ENCODE measurements around the gene GRHL1. TPM values are rescaled to one million over a fixed set of nuclear protein-coding genes. Genes with fewer than 3 reads are reported as not detected.

The GRHL1 gene
- total and polyA plus RNA-seq, 2 of the 8 experiments (the other 6 are each of a cell fraction or from before 2014, with no cell fraction given) = 1.3 to 3.6 TPM

DNA sequence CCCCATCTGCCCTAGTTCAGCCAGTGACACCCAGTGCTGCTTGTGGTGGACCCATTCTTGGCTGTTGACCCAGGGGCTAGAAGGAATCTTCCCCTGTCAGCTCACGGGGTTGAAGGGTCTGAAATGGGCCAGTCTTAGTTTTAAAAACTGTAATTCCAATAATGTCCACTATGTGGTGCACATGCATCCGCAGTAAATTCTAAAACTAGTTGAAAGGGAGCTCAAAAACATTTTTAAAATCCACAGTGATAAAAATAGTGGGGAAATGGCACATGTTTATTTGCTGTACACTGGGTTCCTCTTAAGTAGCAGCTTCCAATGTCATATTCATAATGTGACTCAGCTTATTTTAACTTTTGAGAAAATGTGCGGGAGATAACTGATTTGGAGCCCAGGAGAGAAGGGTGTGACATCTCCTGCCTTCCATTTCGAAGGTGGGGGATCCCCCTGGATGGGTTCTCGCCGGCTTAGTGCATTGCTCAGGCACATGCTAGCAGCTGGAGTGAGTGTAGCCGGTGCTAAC, 32.8 kb downstream of the GRHL1 start (continued):
- TF ChIP-seq, protein P1, sequence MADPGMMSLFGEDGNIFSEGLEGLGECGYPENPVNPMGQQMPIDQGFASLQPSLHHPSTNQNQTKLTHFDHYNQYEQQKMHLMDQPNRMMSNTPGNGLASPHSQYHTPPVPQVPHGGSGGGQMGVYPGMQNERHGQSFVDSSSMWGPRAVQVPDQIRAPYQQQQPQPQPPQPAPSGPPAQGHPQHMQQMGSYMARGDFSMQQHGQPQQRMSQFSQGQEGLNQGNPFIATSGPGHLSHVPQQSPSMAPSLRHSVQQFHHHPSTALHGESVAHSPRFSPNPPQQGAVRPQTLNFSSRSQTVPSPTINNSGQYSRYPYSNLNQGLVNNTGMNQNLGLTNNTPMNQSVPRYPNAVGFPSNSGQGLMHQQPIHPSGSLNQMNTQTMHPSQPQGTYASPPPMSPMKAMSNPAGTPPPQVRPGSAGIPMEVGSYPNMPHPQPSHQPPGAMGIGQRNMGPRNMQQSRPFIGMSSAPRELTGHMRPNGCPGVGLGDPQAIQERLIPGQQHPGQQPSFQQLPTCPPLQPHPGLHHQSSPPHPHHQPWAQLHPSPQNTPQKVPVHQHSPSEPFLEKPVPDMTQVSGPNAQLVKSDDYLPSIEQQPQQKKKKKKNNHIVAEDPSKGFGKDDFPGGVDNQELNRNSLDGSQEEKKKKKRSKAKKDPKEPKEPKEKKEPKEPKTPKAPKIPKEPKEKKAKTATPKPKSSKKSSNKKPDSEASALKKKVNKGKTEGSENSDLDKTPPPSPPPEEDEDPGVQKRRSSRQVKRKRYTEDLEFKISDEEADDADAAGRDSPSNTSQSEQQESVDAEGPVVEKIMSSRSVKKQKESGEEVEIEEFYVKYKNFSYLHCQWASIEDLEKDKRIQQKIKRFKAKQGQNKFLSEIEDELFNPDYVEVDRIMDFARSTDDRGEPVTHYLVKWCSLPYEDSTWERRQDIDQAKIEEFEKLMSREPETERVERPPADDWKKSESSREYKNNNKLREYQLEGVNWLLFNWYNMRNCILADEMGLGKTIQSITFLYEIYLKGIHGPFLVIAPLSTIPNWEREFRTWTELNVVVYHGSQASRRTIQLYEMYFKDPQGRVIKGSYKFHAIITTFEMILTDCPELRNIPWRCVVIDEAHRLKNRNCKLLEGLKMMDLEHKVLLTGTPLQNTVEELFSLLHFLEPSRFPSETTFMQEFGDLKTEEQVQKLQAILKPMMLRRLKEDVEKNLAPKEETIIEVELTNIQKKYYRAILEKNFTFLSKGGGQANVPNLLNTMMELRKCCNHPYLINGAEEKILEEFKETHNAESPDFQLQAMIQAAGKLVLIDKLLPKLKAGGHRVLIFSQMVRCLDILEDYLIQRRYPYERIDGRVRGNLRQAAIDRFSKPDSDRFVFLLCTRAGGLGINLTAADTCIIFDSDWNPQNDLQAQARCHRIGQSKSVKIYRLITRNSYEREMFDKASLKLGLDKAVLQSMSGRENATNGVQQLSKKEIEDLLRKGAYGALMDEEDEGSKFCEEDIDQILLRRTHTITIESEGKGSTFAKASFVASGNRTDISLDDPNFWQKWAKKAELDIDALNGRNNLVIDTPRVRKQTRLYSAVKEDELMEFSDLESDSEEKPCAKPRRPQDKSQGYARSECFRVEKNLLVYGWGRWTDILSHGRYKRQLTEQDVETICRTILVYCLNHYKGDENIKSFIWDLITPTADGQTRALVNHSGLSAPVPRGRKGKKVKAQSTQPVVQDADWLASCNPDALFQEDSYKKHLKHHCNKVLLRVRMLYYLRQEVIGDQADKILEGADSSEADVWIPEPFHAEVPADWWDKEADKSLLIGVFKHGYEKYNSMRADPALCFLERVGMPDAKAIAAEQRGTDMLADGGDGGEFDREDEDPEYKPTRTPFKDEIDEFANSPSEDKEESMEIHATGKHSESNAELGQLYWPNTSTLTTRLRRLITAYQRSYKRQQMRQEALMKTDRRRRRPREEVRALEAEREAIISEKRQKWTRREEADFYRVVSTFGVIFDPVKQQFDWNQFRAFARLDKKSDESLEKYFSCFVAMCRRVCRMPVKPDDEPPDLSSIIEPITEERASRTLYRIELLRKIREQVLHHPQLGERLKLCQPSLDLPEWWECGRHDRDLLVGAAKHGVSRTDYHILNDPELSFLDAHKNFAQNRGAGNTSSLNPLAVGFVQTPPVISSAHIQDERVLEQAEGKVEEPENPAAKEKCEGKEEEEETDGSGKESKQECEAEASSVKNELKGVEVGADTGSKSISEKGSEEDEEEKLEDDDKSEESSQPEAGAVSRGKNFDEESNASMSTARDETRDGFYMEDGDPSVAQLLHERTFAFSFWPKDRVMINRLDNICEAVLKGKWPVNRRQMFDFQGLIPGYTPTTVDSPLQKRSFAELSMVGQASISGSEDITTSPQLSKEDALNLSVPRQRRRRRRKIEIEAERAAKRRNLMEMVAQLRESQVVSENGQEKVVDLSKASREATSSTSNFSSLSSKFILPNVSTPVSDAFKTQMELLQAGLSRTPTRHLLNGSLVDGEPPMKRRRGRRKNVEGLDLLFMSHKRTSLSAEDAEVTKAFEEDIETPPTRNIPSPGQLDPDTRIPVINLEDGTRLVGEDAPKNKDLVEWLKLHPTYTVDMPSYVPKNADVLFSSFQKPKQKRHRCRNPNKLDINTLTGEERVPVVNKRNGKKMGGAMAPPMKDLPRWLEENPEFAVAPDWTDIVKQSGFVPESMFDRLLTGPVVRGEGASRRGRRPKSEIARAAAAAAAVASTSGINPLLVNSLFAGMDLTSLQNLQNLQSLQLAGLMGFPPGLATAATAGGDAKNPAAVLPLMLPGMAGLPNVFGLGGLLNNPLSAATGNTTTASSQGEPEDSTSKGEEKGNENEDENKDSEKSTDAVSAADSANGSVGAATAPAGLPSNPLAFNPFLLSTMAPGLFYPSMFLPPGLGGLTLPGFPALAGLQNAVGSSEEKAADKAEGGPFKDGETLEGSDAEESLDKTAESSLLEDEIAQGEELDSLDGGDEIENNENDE (IDR thresholded peaks at IDR 0.05; ENCODE audit: insufficient replicate concordance, low read length) = no peak
- TF ChIP-seq TBP (IDR thresholded peaks at IDR 0.05; ENCODE audit: low read depth, low read length) (no peak), PHF8 (conservative IDR thresholded peaks at IDR 0.05; ENCODE audit: low read depth, low read length) (no peak), RAD21 (IDR thresholded peaks at IDR 0.05 in 1 of 2, conservative IDR thresholded peaks at IDR 0.05 in 1 of 2; ENCODE audit: low read depth in 2 of 2, low read length in 2 of 2) (peak; percentile 47 to 51)
- TF ChIP-seq, protein P2, sequence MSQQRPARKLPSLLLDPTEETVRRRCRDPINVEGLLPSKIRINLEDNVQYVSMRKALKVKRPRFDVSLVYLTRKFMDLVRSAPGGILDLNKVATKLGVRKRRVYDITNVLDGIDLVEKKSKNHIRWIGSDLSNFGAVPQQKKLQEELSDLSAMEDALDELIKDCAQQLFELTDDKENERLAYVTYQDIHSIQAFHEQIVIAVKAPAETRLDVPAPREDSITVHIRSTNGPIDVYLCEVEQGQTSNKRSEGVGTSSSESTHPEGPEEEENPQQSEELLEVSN (IDR thresholded peaks at IDR 0.05) = peak; percentile 26; the same call in 1 of the 2 replicates

All from H1 (cell line).